Astrocyte (in vitro differentiated cells and primary cell): ENCODE results near the gene SUFU. TPM values are rescaled to one million over a fixed set of nuclear protein-coding genes. Genes with fewer than 3 reads are reported as not detected.

Experiments used
- DNase-seq: peaks from one replicate; pipeline ENCODE4 v3.0.0-alpha.2; 2010; ENCODE audit warnings: low read depth
- FAIRE-seq: peaks from 2 replicates; lab custom pipeline; 2011; peaks lifted over from hg19 to GRCh38; lab: Jason Lieb, UNC
- H2AFZ ChIP-seq: 2 replicates; pipeline ENCODE4 v1.6.0; 2012; ENCODE audit warnings: low read depth, low read length, inconsistent platforms
- H3K27ac ChIP-seq: 2 replicates; pipeline ENCODE4 v1.5.1; 2011; ENCODE audit warnings: low read depth, low read length, inconsistent platforms
- H3K27me3 ChIP-seq: 2 replicates; pipeline ENCODE4 v1.6.0; 2011; ENCODE audit warnings: low read length, inconsistent platforms; ENCODE audit not compliant: insufficient read depth
- H3K36me3 ChIP-seq: 2 replicates; pipeline ENCODE4 v1.5.1; 2011; ENCODE audit warnings: low read length, inconsistent platforms; ENCODE audit not compliant: insufficient read depth
- H3K4me1 ChIP-seq: 2 replicates; pipeline ENCODE4 v1.5.1; 2011; ENCODE audit warnings: low read length, inconsistent platforms; ENCODE audit not compliant: insufficient read depth
- H3K4me2 ChIP-seq: 2 replicates; pipeline ENCODE4 v1.6.0; 2012; ENCODE audit warnings: low read length, inconsistent platforms
- H3K4me3 ChIP-seq: 2 replicates; pipeline ENCODE4 v1.5.1; 2011; ENCODE audit warnings: low read depth, mild to moderate bottlenecking, low read length, inconsistent platforms; ENCODE audit not compliant: insufficient read depth
- H3K79me2 ChIP-seq: 2 replicates; pipeline ENCODE4 v1.6.0; 2012; ENCODE audit warnings: mild to moderate bottlenecking, low read length, inconsistent platforms; ENCODE audit not compliant: insufficient read depth
- H3K9ac ChIP-seq: 2 replicates; pipeline ENCODE4 v1.6.0; 2012; ENCODE audit warnings: mild to moderate bottlenecking, low read length, inconsistent platforms
- H3K9me3 ChIP-seq: 2 replicates; pipeline ENCODE4 v1.5.1; 2012; ENCODE audit warnings: low read depth, mild to moderate bottlenecking, low read length, inconsistent platforms; ENCODE audit not compliant: insufficient read depth
- H4K20me1 ChIP-seq: 2 replicates; pipeline ENCODE4 v1.6.0; 2012; ENCODE audit warnings: low read length, inconsistent platforms; ENCODE audit not compliant: insufficient read depth
- H3K27ac Mint-ChIP-seq: one replicate; pipeline ENCODE4 v1.8.0; 2021; ENCODE audit warnings: mild to moderate bottlenecking, mixed read lengths; ENCODE audit not compliant: unreplicated experiment
- H3K27me3 Mint-ChIP-seq: one replicate; pipeline ENCODE4 v1.8.0; 2021; ENCODE audit warnings: low read depth, mixed read lengths; ENCODE audit not compliant: unreplicated experiment
- H3K36me3 Mint-ChIP-seq: one replicate; pipeline ENCODE4 v1.8.0; 2021; ENCODE audit warnings: low read depth, mixed read lengths; ENCODE audit not compliant: unreplicated experiment
- H3K4me1 Mint-ChIP-seq: one replicate; pipeline ENCODE4 v1.8.0; 2021; ENCODE audit warnings: low read depth, mixed read lengths; ENCODE audit not compliant: unreplicated experiment
- H3K4me3 Mint-ChIP-seq: one replicate; pipeline ENCODE4 v1.8.0; 2021; ENCODE audit warnings: mild to moderate bottlenecking, moderate library complexity, mixed read lengths; ENCODE audit not compliant: unreplicated experiment
- H3K9me3 Mint-ChIP-seq: one replicate; pipeline ENCODE4 v1.8.0; 2021; ENCODE audit warnings: mild to moderate bottlenecking, mixed read lengths; ENCODE audit not compliant: unreplicated experiment
- EZH2 ChIP-seq: IDR thresholded peaks from 2 replicates; pipeline ENCODE4 v1.6.1; 2012; ENCODE audit warnings: mild to moderate bottlenecking, low read length, inconsistent platforms; ENCODE audit not compliant: insufficient read depth
- total RNA-seq: library from RNA; stranded (reverse); gene quantifications from 2 replicates; pipeline ENCODE4 v1.2.1, GENCODE V29; 2021
- TF ChIP-seq, protein P1 (sequence below): IDR thresholded peaks from 2 replicates; pipeline ENCODE4 v1.5.1; 2011; ENCODE audit warnings: low read depth, mild to moderate bottlenecking, inconsistent platforms, low read length, moderate library complexity; ENCODE audit not compliant: insufficient read depth

SUFU gene
- total RNA-seq, 1 donor from 2014 or later = 25.8 TPM

DNA sequence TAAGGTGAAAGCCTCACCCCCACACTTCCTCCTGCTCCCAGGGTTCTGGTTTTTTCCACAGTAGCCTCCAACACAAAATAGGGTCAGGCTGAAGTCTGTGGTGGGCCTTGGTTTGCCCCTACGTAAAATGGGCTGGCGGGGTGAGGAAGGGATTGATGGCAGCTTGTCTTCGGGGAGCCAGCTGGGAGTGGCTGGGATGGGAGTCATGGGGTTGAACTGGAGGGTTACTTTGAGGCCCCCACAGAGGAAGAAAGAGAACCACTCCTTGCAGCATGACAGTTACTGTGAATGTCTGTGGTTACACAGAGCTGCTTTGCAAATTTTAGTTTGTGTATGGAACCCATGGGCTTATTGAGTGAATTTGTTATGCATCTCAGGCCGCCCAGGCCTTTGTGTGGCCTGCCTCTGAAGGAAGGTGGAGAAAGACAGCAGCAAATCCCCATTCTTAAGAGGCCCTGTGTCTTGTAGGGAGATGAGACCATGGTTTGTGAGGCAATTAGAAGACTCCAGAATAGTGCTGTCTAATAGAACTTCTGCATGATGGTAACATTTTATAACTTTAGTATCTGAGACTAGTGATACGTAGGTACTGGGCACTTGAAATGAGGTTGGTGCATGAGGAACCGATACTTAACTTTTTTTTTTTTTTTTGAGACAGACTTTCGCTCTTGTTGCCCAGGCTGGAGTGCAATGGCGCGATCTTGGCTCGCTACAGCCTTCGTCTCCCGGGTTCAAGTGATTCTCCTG is 148.6 kb downstream of the SUFU start:
- Mint-ChIP-seq H3K4me3 (peak overlapping the region; percentile 54), H3K27me3 (no peaks in the 10 kb centered on the region), H3K4me1 (peaks cover 42% of the 10 kb centered on the region), H3K9me3 (no peaks in the 10 kb centered on the region), H3K36me3 (peaks cover 15% of the 10 kb centered on the region), H3K27ac (no peak overlapping the region)
- TF ChIP-seq EZH2 = no peak
- TF ChIP-seq, protein P1, sequence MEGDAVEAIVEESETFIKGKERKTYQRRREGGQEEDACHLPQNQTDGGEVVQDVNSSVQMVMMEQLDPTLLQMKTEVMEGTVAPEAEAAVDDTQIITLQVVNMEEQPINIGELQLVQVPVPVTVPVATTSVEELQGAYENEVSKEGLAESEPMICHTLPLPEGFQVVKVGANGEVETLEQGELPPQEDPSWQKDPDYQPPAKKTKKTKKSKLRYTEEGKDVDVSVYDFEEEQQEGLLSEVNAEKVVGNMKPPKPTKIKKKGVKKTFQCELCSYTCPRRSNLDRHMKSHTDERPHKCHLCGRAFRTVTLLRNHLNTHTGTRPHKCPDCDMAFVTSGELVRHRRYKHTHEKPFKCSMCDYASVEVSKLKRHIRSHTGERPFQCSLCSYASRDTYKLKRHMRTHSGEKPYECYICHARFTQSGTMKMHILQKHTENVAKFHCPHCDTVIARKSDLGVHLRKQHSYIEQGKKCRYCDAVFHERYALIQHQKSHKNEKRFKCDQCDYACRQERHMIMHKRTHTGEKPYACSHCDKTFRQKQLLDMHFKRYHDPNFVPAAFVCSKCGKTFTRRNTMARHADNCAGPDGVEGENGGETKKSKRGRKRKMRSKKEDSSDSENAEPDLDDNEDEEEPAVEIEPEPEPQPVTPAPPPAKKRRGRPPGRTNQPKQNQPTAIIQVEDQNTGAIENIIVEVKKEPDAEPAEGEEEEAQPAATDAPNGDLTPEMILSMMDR = no peak
- peaks cover 97% of the 10 kb centered on the region for H4K20me1 ChIP-seq
- H3K4me3 ChIP-seq = no peak overlapping the region
- H3K4me2 ChIP-seq = no peak overlapping the region
- no peak for DNase-seq
- no peak for FAIRE-seq
- H3K36me3 ChIP-seq = peaks cover 30% of the 10 kb centered on the region
- peaks cover 77% of the 10 kb centered on the region for H3K79me2 ChIP-seq
- H3K9me3 ChIP-seq = no peaks in the 10 kb centered on the region
- H2AFZ ChIP-seq = no peak overlapping the region
- H3K27ac ChIP-seq = no peak overlapping the region
- H3K9ac ChIP-seq = no peak overlapping the region
- H3K4me1 ChIP-seq = peaks cover 30% of the 10 kb centered on the region
- no peaks in the 10 kb centered on the region for H3K27me3 ChIP-seq

DNA sequence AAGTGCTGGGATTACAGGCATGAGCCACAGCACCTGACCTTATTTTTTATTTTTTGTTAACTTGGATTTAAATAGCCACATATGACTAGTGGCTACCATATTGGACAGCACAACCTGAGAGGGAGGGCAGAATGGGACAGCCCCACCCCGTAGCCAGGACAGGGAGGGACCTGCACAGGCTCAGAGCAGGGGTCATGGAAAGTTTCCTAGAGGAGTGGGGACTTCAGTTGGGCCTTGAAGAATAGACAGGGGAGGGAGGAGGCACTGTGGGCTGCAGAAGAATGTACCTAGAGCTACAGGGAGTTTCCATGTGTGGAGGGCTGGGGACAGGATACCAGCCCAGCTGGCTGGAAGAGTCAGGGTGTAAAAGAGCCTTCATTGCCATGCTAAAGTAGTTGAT is 149.3 kb downstream of the SUFU start:
- Histone ChIP-seq H3K4me2 (no peak overlapping the region), H3K27me3 (no peaks in the 10 kb centered on the region), H3K27ac (no peak overlapping the region), H3K9ac (no peak overlapping the region), H3K4me3 (no peak overlapping the region), H3K79me2 (peaks cover 70% of the 10 kb centered on the region), H3K36me3 (peaks cover 32% of the 10 kb centered on the region), H4K20me1 (peaks cover 93% of the 10 kb centered on the region), H2AFZ (no peak overlapping the region), H3K9me3 (no peaks in the 10 kb centered on the region), H3K4me1 (peaks cover 23% of the 10 kb centered on the region)
- TF ChIP-seq, protein P1 = no peak
- TF ChIP-seq EZH2 = no peak
- Mint-ChIP-seq H3K4me1 (peaks cover 38% of the 10 kb centered on the region), H3K9me3 (no peaks in the 10 kb centered on the region), H3K4me3 (peak overlapping the region; percentile 40), H3K27me3 (no peaks in the 10 kb centered on the region), H3K27ac (no peak overlapping the region), H3K36me3 (peaks cover 18% of the 10 kb centered on the region)
- FAIRE-seq (no peak), DNase-seq (no peak)

DNA sequence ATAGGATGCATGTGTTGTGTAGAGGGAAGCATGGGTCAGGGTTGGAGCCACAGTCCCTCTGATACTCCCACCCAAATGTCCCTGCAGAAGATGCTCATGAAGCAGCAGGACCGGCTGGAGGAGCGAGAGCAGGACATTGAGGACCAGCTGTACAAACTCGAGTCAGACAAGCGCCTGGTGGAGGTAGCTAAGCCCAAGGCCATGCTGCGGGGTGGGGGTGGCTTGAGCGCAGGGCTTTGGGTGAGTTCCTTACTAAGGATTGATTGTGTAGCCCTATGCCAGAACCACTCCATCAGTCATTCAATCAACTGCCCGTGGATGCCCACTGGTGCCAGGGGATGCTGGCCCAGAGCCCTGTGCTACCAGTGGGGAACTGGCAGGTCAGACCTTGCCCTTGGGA is 150.8 kb downstream of the SUFU start:
- H3K4me2 ChIP-seq = no peak overlapping the region
- H3K4me1 ChIP-seq = peaks cover 8% of the 10 kb centered on the region
- peaks cover 91% of the 10 kb centered on the region for H4K20me1 ChIP-seq
- H3K4me3 Mint-ChIP-seq = no peak overlapping the region
- TF ChIP-seq EZH2 = no peak
- TF ChIP-seq, protein P1 = no peak
- peaks cover 55% of the 10 kb centered on the region for H3K79me2 ChIP-seq
- FAIRE-seq (no peak), DNase-seq (no peak)
- peaks cover 21% of the 10 kb centered on the region for H3K36me3 Mint-ChIP-seq
- peak overlapping the region; percentile 26 for H3K27ac Mint-ChIP-seq
- H3K36me3 ChIP-seq = peaks cover 40% of the 10 kb centered on the region
- no peaks in the 10 kb centered on the region for H3K27me3 ChIP-seq
- no peaks in the 10 kb centered on the region for H3K9me3 Mint-ChIP-seq
- no peak overlapping the region for H3K4me3 ChIP-seq
- no peaks in the 10 kb centered on the region for H3K27me3 Mint-ChIP-seq
- no peak overlapping the region for H2AFZ ChIP-seq
- no peak overlapping the region for H3K9ac ChIP-seq
- H3K27ac ChIP-seq = no peak overlapping the region
- no peaks in the 10 kb centered on the region for H3K9me3 ChIP-seq
- peaks cover 27% of the 10 kb centered on the region for H3K4me1 Mint-ChIP-seq
